ENCODE measurements around the gene OSTM1.
A peak's percentile ranks its signal among the peaks of the same experiment; 100 is the strongest.
"Not testable (repeated sequence)": the region's sequence is repeated elsewhere in the genome, so short reads cannot be mapped to it uniquely, and the experiment has no call there.

OSTM1 gene

DNA sequence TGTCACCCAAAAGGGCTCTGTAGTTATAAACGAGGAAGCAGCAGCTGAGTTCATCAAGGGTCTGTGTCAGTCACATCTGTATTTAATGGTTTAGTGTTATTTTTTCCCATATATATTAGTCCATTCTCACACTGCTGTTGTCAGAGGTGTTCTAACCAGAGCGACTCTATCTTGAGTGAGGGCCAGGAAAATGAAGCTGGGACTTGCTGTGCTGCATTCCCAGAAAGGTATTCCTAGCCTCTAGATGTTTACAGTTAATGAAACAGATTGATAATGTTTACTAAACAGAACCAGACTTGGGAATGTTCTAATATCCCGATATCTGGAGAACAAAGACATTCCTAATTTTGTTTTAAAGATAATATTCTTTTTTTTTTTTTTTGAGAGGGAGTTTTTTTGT lies 68.6 kb downstream of the OSTM1 start:
- Histone ChIP-seq H3K36me3 (ENCODE audit: control insufficient read depth in 2 of 2, insufficient read depth in 2 of 2, low read length in 2 of 2) (no peaks in the 10 kb centered on the region), H3K4me3 (ENCODE audit: low read length in 2 of 2) (no peak overlapping the region), H3K9me3 (ENCODE audit: control insufficient read depth in 2 of 2, low read length in 2 of 2) (peaks cover 0 to 2% of the 10 kb centered on the region in 2 donors), H3K27ac (ENCODE audit: low read depth in 2 of 2, low read length in 2 of 2) (no peak overlapping the region), H3K27me3 (ENCODE audit: control insufficient read depth in 2 of 2, insufficient read depth in 2 of 2, low read length in 2 of 2) (no peaks in the 10 kb centered on the region), H3K9ac (ENCODE audit: low read depth in 1 of 2, low read length in 2 of 2) (no peak overlapping the region), H3K4me1 (ENCODE audit: control insufficient read depth in 2 of 2, insufficient read depth in 2 of 2, low read length in 2 of 2) (peaks cover 8 to 16% of the 10 kb centered on the region in 2 donors)

DNA sequence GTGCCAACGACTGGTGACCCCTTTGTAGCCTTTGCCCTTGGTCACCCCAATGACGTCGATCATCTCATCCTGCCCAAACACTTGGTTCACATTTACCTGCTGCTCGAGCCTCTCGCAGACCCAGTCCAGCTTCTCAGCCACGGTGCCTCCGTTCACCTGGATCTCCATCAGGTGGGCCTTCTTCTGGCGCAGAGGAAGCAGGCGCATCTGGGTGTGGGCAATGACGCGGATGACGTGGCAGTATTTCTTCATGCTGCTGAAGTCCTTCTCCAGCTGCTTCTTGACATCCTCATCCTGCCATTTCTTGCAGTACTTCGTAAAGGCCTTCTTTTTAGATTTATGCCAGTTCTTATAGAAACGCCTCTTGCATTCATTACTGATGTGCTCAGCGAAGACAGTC lies 69.7 kb downstream of the OSTM1 start:
- H3K27me3 ChIP-seq (ENCODE audit: control insufficient read depth in 2 of 2, insufficient read depth in 2 of 2, low read length in 2 of 2), result no peaks in the 10 kb centered on the region
- H3K36me3 ChIP-seq (ENCODE audit: control insufficient read depth in 2 of 2, insufficient read depth in 2 of 2, low read length in 2 of 2), result no peaks in the 10 kb centered on the region
- no peak overlapping the region for H3K9ac ChIP-seq (ENCODE audit: low read depth in 1 of 2, low read length in 2 of 2)
- peaks cover 0 to 2% of the 10 kb centered on the region in 2 donors for H3K9me3 ChIP-seq (ENCODE audit: control insufficient read depth in 2 of 2, low read length in 2 of 2)
- H3K4me1 ChIP-seq (ENCODE audit: control insufficient read depth in 2 of 2, insufficient read depth in 2 of 2, low read length in 2 of 2), result peaks cover 9 to 16% of the 10 kb centered on the region in 2 donors
- H3K4me3 ChIP-seq (ENCODE audit: low read length in 2 of 2), result no peak overlapping the region
- H3K27ac ChIP-seq (ENCODE audit: low read depth in 2 of 2, low read length in 2 of 2), result no peak overlapping the region

DNA sequence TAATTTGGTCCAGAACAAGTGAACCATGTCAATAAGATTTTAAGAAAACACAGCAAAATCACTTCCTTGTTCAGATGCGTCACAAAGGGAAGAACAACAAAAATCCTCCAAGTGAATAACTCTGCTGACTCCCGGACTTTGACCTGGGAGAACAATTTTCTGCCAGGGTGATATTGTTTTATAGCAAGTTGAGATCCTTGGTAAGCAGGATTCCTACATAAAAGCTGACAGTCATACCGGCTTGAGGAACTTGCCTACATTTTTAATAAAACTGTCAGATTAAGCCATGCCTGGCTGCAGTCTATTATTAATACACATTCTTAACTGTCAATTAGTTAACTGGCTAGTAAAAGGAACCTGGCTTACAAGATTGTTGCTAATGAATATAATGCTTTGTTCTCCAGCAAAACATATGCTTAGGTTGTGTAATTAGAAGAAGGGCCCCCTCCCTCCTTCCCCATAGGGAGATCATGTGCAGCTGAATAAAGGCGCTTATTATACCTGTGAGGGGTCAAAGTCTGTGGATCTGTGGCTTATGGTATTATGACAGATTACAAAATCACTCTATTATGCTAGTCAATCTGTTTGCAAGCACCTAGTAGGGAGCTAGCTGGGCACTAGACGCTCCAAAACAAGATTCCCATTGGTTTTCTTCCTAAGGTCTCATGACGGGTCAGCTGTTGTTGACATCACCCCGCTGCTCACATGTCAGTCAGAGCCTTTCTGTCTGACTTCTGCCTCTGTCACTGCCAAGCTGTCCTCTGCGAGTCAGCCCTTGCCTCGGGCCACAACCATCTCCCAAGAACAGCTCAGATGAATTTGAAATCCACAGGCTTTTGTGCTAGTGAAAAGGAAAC lies 71.9 kb downstream of the OSTM1 start:
- H3K9ac ChIP-seq (ENCODE audit: low read depth in 1 of 2, low read length in 2 of 2), result peak overlapping the region; percentile 52 to 60
- no peaks in the 10 kb centered on the region for H3K9me3 ChIP-seq (ENCODE audit: control insufficient read depth in 2 of 2, low read length in 2 of 2)
- peak overlapping the region; percentile 55 to 61 for H3K4me3 ChIP-seq (ENCODE audit: low read length in 2 of 2)
- peak overlapping the region; percentile 84 to 96 for H3K27ac ChIP-seq (ENCODE audit: low read depth in 2 of 2, low read length in 2 of 2)
- no peaks in the 10 kb centered on the region for H3K36me3 ChIP-seq (ENCODE audit: control insufficient read depth in 2 of 2, insufficient read depth in 2 of 2, low read length in 2 of 2)
- no peaks in the 10 kb centered on the region for H3K27me3 ChIP-seq (ENCODE audit: control insufficient read depth in 2 of 2, insufficient read depth in 2 of 2, low read length in 2 of 2)
- peaks cover 9 to 16% of the 10 kb centered on the region in 2 donors for H3K4me1 ChIP-seq (ENCODE audit: control insufficient read depth in 2 of 2, insufficient read depth in 2 of 2, low read length in 2 of 2)

DNA sequence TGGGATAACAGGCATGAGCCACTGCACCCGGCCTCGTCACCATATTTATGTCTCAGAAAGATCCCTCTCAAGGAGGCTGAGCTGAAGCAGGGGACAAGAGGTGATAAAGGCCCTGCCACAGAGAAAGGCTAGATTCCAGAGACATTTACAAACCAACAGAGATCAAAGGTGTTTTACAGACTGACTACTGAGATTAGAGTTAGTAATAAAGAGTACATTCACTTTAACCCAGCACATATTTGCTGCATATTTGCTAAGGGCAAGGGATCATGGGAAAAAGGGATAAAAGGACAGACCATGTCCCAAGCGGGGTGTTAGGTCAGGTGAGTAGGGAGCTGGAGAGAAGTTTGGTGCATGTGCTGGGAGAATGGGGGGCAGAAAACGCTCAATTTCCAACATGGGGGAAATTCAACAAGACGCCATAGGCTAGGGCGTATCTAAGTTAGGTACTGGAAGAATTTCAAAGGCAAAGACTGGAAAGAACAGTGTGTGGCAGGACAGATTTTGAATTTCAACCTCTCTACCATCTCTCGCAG lies 72.8 kb downstream of the OSTM1 start:
- Histone ChIP-seq H3K9me3 (ENCODE audit: control insufficient read depth in 2 of 2, low read length in 2 of 2) (no peaks in the 10 kb centered on the region), H3K27ac (ENCODE audit: low read depth in 2 of 2, low read length in 2 of 2) (peak overlapping the region; percentile 84 to 96), H3K9ac (ENCODE audit: low read depth in 1 of 2, low read length in 2 of 2) (peak overlapping the region in 1 of 2 donors; percentile 39), H3K4me1 (ENCODE audit: control insufficient read depth in 2 of 2, insufficient read depth in 2 of 2, low read length in 2 of 2) (peaks cover 9 to 16% of the 10 kb centered on the region in 2 donors), H3K27me3 (ENCODE audit: control insufficient read depth in 2 of 2, insufficient read depth in 2 of 2, low read length in 2 of 2) (no peaks in the 10 kb centered on the region), H3K4me3 (ENCODE audit: low read length in 2 of 2) (peak overlapping the region; percentile 4 to 19), H3K36me3 (ENCODE audit: control insufficient read depth in 2 of 2, insufficient read depth in 2 of 2, low read length in 2 of 2) (no peaks in the 10 kb centered on the region)

DNA sequence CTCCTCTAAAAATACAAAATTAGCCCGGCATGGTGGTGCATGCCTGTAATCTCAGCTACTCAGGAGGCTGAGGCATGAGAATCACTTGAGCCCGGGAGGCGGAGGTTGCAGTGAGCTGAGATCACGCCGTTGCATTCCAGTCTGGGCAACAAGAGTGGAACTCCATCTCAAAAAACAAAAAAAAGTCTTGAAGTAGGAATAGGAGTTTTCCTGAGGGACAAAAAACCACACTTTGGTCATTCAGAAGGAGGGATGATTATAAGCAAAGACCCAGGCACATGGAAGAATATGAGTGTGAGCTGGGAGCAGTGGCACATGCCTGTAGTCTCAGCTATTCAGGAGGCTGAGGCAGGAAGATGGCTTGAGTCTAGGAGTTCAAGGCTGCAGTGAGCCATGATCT lies 74.3 kb downstream of the OSTM1 start:
- H3K9me3 ChIP-seq (ENCODE audit: control insufficient read depth in 2 of 2, low read length in 2 of 2); H3K9ac ChIP-seq (ENCODE audit: low read depth in 1 of 2, low read length in 2 of 2); H3K27ac ChIP-seq (ENCODE audit: low read depth in 2 of 2, low read length in 2 of 2); H3K36me3 ChIP-seq (ENCODE audit: control insufficient read depth in 2 of 2, insufficient read depth in 2 of 2, low read length in 2 of 2); H3K4me3 ChIP-seq (ENCODE audit: low read length in 2 of 2); H3K27me3 ChIP-seq (ENCODE audit: control insufficient read depth in 2 of 2, insufficient read depth in 2 of 2, low read length in 2 of 2): not testable (repeated sequence)
- H3K4me1 ChIP-seq (ENCODE audit: control insufficient read depth in 2 of 2, insufficient read depth in 2 of 2, low read length in 2 of 2), result peaks cover 9 to 16% of the 10 kb centered on the region in 2 donors

DNA sequence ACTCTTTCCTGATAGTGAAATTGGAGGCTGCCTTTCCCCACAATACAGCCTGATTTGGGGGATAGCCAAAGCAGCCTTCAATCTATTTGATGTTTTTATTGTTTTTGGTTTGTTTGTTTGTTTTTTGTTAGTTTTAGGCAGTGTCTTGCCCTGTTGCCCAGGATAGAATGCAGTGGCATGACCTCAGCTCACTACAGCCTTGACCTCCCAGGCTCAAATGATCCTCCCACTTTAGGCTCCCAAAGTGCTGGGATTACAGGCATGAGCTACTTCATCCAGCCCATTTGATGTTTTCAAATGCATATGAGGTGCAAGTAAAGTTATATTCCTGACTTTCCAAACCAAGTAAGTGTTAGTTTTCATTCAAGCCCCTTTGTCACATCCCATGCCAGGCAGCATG lies 75.2 kb downstream of the OSTM1 start:
- H3K4me3 ChIP-seq (ENCODE audit: low read length in 2 of 2), result no peak overlapping the region
- no peaks in the 10 kb centered on the region for H3K27me3 ChIP-seq (ENCODE audit: control insufficient read depth in 2 of 2, insufficient read depth in 2 of 2, low read length in 2 of 2)
- H3K27ac ChIP-seq (ENCODE audit: low read depth in 2 of 2, low read length in 2 of 2), result no peak overlapping the region
- no peaks in the 10 kb centered on the region for H3K36me3 ChIP-seq (ENCODE audit: control insufficient read depth in 2 of 2, insufficient read depth in 2 of 2, low read length in 2 of 2)
- no peaks in the 10 kb centered on the region for H3K9me3 ChIP-seq (ENCODE audit: control insufficient read depth in 2 of 2, low read length in 2 of 2)
- H3K4me1 ChIP-seq (ENCODE audit: control insufficient read depth in 2 of 2, insufficient read depth in 2 of 2, low read length in 2 of 2), result peaks cover 9 to 16% of the 10 kb centered on the region in 2 donors
- H3K9ac ChIP-seq (ENCODE audit: low read depth in 1 of 2, low read length in 2 of 2), result no peak overlapping the region

DNA sequence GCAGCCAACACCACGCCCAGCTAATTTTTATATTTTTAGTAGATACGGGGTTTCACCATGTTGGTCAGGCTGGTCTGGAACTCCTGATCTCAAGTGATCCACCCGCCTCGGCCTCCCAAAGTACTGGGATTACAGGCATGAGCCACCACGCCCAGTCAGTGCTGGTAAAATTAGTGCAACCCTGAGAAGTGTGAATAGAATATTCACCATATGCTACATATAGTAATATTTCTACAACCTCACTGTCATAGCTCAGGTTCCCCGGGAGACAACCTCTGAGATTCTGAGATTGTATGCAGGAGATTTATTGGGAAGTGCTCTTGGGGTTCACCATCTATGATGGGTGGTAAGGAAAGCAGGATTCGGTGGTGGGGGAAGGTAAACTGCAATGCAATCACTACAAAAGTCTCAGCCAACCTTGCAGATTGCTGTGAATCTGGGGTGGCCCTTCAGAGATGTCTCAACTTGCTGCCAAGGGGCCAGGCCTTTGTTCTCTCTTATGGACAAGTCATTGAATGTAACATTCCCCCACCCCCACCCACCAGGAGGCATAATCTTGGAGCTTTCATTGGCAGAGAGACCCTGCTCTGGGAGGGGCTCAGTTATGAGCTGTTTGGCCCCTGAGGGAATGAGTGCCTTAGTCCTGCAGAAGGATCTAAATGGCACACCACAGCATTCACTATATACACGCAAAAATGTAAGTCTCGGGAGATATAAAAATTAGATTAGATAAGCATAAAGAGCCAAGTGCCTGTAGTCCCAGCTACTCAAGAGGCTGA lies 82.6 kb downstream of the OSTM1 start:
- peaks cover 0 to 2% of the 10 kb centered on the region in 2 donors for H3K27me3 ChIP-seq (ENCODE audit: control insufficient read depth in 2 of 2, insufficient read depth in 2 of 2, low read length in 2 of 2)
- no peak overlapping the region for H3K9ac ChIP-seq (ENCODE audit: low read depth in 1 of 2, low read length in 2 of 2)
- H3K9me3 ChIP-seq (ENCODE audit: control insufficient read depth in 2 of 2, low read length in 2 of 2), result no peaks in the 10 kb centered on the region
- H3K4me1 ChIP-seq (ENCODE audit: control insufficient read depth in 2 of 2, insufficient read depth in 2 of 2, low read length in 2 of 2), result no peaks in the 10 kb centered on the region
- H3K4me3 ChIP-seq (ENCODE audit: low read length in 2 of 2), result no peak overlapping the region
- no peaks in the 10 kb centered on the region for H3K36me3 ChIP-seq (ENCODE audit: control insufficient read depth in 2 of 2, insufficient read depth in 2 of 2, low read length in 2 of 2)
- no peak overlapping the region for H3K27ac ChIP-seq (ENCODE audit: low read depth in 2 of 2, low read length in 2 of 2)

Measured in mucosa of rectum (tissue), 2 donors.